Cardiac muscle cell (in vitro differentiated cells and primary cell): ENCODE data around the gene ARMCX2. TPM values are rescaled to one million over a fixed set of nuclear protein-coding genes. Genes with fewer than 3 reads are reported as not detected.

Experiments
- DNase-seq, 2 donors: peaks; one replicate each; pipeline versions ENCODE4 v3.0.0 to v3.0.0-alpha.2; 2010 to 2017; ENCODE audit warnings: low read depth in 1 of 2, low spot score in 1 of 2
- H3K27ac ChIP-seq: fragments of 200-600 bp; sonication (generic); 2 replicates; pipeline ENCODE4 v1.5.1; 2016
- H3K27me3 ChIP-seq: fragments of 200-600 bp; sonication (generic); 2 replicates; pipeline ENCODE4 v1.6.0; 2016; ENCODE audit warnings: control low read depth
- H3K36me3 ChIP-seq: fragments of 200-600 bp; sonication (generic); 2 replicates; pipeline ENCODE4 v1.5.1; 2016; ENCODE audit warnings: control low read depth
- H3K4me1 ChIP-seq: fragments of 200-600 bp; sonication (generic); 2 replicates; pipeline ENCODE4 v1.8.1; 2017; ENCODE audit warnings: low read depth, mild to moderate bottlenecking, mixed run types
- H3K4me3 ChIP-seq: fragments of 200-600 bp; sonication (generic); 2 replicates; pipeline ENCODE4 v1.5.1; 2016; ENCODE audit warnings: mild to moderate bottlenecking
- H3K9me3 ChIP-seq: fragments of 200-600 bp; sonication (generic); 2 replicates; pipeline ENCODE4 v1.5.1; 2017; ENCODE audit warnings: low read depth, mild to moderate bottlenecking, control low read depth
- polyA plus RNA-seq: library from polyadenylated mRNA; unstranded; fragments of >200 nt; fragmentation: Nextera tagmentation; extraction: Ambion mirVana; gene quantifications from 2 replicates; pipeline ENCODE4 v1.2.1, GENCODE V29; 2016
- total RNA-seq: library from RNA; depleted of rRNA; stranded (reverse); fragments of >200 nt; gene quantifications from 2 replicates; pipeline ENCODE4 v1.2.3, GENCODE V29; 2016
- TF ChIP-seq, protein P1 (sequence below): IDR thresholded peaks from 2 replicates; pipeline ENCODE4 v1.5.1; 2012; ENCODE audit warnings: low read depth, mild to moderate bottlenecking, low read length

ARMCX2 gene
- total and polyA plus RNA-seq, 2 experiments from 2014 or later, result 36.5 to 92.3 TPM

DNA sequence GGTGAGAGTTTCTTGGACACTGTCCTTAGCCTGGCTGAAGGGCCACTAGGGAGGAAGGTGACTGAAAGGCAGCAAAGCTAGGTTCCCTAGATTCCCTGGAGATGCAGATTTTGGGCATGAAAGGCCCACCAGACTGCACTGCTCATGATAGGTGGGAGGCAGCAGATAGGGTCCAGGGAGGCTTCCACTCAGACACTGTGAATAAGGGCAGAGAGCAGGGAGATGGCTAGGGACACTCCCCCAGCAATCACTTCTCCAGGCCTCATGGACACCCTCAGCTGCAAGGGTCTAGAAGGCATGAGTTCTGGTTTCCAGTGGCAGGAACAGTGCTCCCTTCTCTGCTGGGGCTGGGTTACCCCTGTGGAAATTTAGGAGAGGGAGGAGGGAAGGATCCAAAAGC, 20.1 kb downstream of the ARMCX2 start:
- TF ChIP-seq, protein P1, sequence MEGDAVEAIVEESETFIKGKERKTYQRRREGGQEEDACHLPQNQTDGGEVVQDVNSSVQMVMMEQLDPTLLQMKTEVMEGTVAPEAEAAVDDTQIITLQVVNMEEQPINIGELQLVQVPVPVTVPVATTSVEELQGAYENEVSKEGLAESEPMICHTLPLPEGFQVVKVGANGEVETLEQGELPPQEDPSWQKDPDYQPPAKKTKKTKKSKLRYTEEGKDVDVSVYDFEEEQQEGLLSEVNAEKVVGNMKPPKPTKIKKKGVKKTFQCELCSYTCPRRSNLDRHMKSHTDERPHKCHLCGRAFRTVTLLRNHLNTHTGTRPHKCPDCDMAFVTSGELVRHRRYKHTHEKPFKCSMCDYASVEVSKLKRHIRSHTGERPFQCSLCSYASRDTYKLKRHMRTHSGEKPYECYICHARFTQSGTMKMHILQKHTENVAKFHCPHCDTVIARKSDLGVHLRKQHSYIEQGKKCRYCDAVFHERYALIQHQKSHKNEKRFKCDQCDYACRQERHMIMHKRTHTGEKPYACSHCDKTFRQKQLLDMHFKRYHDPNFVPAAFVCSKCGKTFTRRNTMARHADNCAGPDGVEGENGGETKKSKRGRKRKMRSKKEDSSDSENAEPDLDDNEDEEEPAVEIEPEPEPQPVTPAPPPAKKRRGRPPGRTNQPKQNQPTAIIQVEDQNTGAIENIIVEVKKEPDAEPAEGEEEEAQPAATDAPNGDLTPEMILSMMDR, result no peak
- no peaks in the 10 kb centered on the region for H3K4me1 ChIP-seq
- no peak overlapping the region for H3K27ac ChIP-seq
- no peak overlapping the region for H3K4me3 ChIP-seq
- no peaks in the 10 kb centered on the region for H3K27me3 ChIP-seq
- H3K9me3 ChIP-seq, result no peaks in the 10 kb centered on the region
- no peaks in the 10 kb centered on the region for H3K36me3 ChIP-seq
- no peak for DNase-seq

DNA sequence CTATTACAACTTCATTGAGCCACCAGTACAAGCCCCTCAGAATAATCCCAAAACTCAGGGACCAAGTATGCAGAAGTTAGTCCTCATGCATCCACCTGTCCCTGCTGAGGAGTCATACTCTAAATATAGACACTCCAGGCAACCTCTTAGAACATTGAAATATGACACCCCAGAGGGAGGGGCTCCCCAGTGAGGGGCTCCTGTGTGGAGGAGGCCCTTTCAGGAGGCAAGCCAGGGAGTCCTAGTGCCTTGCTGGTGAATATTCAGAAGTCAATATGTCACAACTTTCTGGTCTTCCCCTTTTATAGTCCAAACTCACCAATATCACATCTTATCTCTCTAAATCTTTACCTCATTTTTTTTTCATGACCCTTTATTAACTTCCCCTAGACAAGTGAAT, 40.3 kb downstream of the ARMCX2 start:
- Histone ChIP-seq H3K27me3 (no peaks in the 10 kb centered on the region), H3K4me3 (no peak overlapping the region), H3K4me1 (peaks cover 23% of the 10 kb centered on the region), H3K27ac (peak overlapping the region; percentile 20), H3K9me3 (no peaks in the 10 kb centered on the region), H3K36me3 (no peaks in the 10 kb centered on the region)
- DNase-seq, result peak in 1 of 2 donors; percentile 84
- TF ChIP-seq, protein P1, result no peak

DNA sequence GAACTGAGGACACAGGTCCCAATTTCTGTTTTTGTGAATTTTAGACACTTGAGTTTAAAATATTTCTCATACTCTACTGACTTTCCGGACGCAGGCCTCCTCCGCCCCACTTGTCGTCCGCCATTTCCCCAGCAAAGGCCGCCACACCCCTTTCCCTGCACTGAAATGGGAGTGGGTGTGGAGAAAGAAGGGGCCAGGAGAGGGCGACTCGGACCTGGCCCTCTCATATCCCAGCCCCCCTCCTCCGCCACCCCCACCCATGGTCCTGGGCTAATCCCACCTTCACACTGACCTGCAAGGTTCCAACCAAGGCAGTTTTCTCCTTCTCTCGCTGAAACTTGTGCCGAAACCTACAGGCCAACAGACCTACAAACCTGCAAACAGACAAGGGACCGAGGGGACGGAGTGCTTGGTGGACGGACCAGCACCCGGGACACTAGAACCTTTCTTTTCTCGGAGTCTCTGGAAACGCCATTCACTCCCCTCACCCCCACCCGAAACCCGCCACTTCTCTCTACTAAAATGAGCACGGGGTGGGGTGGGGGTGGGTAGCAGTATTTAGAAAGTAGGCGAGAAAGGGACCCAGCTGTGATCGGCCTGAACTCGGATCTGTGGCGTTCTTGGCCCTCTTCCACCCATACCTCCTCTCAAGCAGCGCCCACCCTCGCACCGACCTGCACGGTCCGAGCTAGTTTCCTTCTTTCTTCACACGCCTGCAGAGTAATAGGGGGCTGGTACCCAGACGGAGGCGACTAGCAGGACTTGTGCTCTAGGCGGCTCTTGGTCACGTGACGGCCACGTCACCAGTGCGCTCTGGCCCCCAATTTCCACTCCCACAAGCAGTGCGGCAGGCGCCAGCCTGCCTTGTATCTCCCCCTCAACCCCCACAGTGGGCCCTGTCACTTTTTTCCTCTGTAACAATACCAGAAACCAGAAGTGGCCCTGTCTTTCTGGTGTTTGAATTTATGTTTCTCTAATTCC, 42.1 kb downstream of the ARMCX2 start, which contains the start of gene ARMCX6:
TSS of gene ARMCX6 (minus strand) at position 790 of the 981 bp plus-strand sequence. CDS start 1,380 bp downstream, outside the sequence.
- Histone ChIP-seq H3K9me3 (no peaks in the 10 kb centered on the region), H3K4me3 (peak within 1 kb of the TSS; percentile 47), H3K4me1 (peaks cover 21% of the 10 kb centered on the region), H3K27me3 (no peaks in the 10 kb centered on the region), H3K36me3 (no peaks in the 10 kb centered on the region), H3K27ac (peak within 1 kb of the TSS; percentile 87)
- peak; percentile 76 to 79 for DNase-seq
- TF ChIP-seq, protein P1, result peak; percentile 29

DNA sequence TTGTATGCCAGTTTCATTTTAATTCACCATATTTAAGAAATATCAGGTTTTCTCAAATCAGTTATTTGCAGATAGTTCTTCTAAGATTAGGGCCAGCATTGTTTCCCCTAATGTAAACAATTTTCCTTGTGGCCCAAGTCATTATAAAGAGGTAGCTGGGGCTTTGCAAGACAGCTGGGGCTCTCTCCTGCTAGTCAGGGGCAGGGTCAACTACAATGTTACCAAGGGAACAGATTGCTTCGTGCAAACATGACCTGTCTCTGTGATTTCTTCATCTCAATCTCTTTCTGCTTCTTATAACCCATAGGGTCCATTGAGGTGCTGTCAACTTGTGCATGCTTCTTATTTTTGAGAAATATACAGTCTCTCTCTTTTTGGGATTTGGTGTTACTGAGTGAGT, 53.9 kb downstream of the ARMCX2 start:
- no peak for DNase-seq
- TF ChIP-seq, protein P1, result no peak
- no peaks in the 10 kb centered on the region for H3K36me3 ChIP-seq

More for the DNA sequence above, 53.9 kb downstream of the ARMCX2 start:
- Histone ChIP-seq H3K9me3 (no peaks in the 10 kb centered on the region), H3K4me3 (no peak overlapping the region), H3K27ac (no peak overlapping the region), H3K27me3 (no peaks in the 10 kb centered on the region), H3K4me1 (no peaks in the 10 kb centered on the region)

Other genes with a start within 250 kb of the ARMCX2 start
- 6.9 and 16.7 TPM in 2 replicates for gene ARMCX4, start 174.4 kb downstream of the ARMCX2 start, total RNA-seq
- gene ARMCX4, start 174.4 kb downstream of the ARMCX2 start, polyA plus RNA-seq, result 11.2 and 16.3 TPM in 2 replicates
- gene ARMCX1, start 109.3 kb downstream of the ARMCX2 start, total RNA-seq, result 33.8 and 40.8 TPM in 2 replicates
- 32.2 and 45.3 TPM in 2 replicates for gene ARMCX1, start 109.3 kb downstream of the ARMCX2 start, polyA plus RNA-seq
- 73.1 and 75.1 TPM in 2 replicates for gene ARMCX6, start 41.9 kb downstream of the ARMCX2 start, total RNA-seq
- gene ARMCX6, start 41.9 kb downstream of the ARMCX2 start, polyA plus RNA-seq, result 104 and 112 TPM in 2 replicates
- gene ARMCX3, start 36.7 kb downstream of the ARMCX2 start, total RNA-seq, result 68.4 and 90.2 TPM in 2 replicates
- 120 and 132 TPM in 2 replicates for gene ARMCX3, start 36.7 kb downstream of the ARMCX2 start, polyA plus RNA-seq